ENCODE results near the gene AGT. TPM values are rescaled to one million over a fixed set of nuclear protein-coding genes. Genes with fewer than 3 reads are reported as not detected.
"Not testable (repeated sequence)": the region's sequence is repeated elsewhere in the genome, so short reads cannot be mapped to it uniquely, and the experiment has no call there.

AGT gene
- total RNA-seq, 1 experiment from 2014 or later, result 0.40 TPM

- DNase-seq (ENCODE audit: low read depth), result no peak
Measured at GRCh38 chr1:230694464-230694863, 19.5 kb downstream of the AGT start.

GRCh38 chr1:230693777-230694176, 20.1 kb downstream of the AGT start:
- DNase-seq (ENCODE audit: low read depth), result no peak

DNA sequence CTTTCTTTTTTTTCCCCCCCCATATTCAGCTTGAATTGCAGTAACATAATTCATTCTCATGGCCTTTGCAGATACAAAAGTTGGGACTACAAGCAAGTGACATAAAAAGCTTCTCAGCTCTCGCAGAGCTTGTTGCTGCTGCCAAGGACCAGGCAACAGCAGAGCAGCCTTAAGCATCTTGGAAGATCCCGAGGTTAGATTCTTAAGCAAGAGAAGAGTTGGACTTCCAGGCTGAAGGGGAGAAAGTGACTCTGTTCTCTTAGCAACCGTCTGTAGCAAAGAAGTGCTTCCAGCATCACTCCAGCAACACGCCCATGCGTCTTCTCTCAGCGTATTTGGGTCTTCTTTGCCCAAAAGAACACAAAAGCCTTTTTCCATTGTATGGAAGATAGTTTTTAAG, 20.7 kb downstream of the AGT start:
- no peak for DNase-seq (ENCODE audit: low read depth)

GRCh38 chr1:230691615-230692014, 22.3 kb downstream of the AGT start:
- DNase-seq (ENCODE audit: low read depth), result no peak

DNA sequence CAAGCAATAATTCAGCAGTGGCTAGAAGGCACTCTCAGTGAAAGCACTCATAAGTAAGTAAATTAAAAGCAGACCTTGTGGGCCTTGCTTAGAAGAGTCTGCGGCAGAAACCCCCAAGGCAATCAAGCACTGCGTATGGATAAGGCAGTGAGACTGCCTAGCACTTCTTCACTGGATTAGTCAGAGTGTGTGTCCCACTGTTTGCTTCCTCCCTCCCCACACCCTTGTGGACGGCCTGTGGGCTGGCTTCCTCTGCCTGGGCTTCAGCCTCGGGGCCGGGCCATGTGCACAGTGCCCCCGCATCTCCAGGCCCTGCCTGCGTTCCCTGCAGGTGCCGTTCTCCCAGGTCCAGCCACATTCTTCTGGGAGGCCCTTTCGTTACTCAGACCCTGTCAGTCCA, 23.8 kb downstream of the AGT start:
- no peak for DNase-seq (ENCODE audit: low read depth)

- DNase-seq (ENCODE audit: low read depth), result no peak
Measured at GRCh38 chr1:230686747-230687146, 27.2 kb downstream of the AGT start.

GRCh38 chr1:230684998-230685397, 28.9 kb downstream of the AGT start:
- DNase-seq (ENCODE audit: low read depth), result no peak

DNA sequence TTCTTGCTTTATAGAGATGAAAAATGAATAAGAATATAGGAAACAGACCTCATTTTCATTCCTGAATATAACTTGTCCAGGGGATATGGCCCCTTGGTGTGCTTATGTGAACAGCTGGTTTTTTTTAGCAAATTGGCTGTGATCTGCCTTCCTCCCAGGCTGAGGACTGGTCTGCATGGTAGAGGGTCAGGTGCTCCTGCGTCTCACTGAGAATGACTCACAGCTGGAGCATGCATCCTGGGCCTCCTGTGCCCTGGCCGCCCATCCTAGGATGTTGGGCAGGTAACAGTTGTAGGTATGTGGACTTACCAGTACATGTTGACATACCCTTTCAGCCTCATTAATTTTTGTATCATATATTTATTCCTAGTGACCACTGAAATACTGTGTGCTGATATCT, 29.8 kb downstream of the AGT start:
- DNase-seq (ENCODE audit: low read depth), result no peak

- peak; percentile 90 for DNase-seq (ENCODE audit: low read depth)
Measured at GRCh38 chr1:230682882-230683610, 30.9 kb downstream of the AGT start.

- no peak for DNase-seq (ENCODE audit: low read depth)
Measured at GRCh38 chr1:230682274-230682673, 31.6 kb downstream of the AGT start.

- DNase-seq (ENCODE audit: low read depth), result peak; percentile 91
Measured at GRCh38 chr1:230681599-230681998, 32.3 kb downstream of the AGT start.

GRCh38 chr1:230680300-230681025, 33.5 kb downstream of the AGT start:
- DNase-seq (ENCODE audit: low read depth), result no peak

DNA sequence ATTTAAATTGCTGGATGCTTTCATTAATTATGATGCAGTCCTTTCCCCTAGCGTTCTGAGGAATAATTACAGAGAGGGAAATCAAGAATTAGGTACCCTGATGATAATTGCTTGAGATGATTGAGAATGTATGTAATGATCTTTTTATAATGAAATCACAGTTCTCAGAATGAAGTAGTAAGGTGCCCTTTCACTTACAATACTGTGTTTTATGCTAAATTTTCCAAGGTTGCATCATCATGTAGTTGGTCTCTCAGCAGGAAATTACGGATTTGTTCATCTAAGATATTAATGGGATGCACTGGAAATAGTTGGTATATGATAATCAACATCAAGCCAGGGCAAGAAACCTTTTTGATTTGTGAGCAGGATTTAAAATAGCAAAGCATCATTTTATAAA, 34.1 kb downstream of the AGT start:
- no peak for DNase-seq (ENCODE audit: low read depth)

DNA sequence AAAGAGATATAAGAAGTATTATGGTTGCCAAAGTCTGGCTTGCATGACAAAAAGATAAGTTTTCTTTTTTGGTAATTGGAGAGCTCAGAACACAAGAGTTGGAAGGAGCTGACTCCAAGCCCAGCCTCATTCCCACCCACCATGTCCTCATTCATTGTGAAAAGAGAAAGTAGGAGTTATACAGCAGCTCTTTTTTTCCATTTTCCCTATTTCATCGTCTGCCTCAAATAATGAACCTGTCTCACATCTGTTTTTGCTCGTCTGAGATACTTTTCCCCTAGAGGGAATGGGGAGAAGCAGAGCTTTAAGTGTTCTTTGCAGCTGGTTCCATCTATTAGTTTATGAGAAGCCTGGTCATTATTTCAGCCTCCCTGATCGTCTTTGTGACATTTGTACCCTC, 34.7 kb downstream of the AGT start:
- DNase-seq (ENCODE audit: low read depth), result no peak

DNA sequence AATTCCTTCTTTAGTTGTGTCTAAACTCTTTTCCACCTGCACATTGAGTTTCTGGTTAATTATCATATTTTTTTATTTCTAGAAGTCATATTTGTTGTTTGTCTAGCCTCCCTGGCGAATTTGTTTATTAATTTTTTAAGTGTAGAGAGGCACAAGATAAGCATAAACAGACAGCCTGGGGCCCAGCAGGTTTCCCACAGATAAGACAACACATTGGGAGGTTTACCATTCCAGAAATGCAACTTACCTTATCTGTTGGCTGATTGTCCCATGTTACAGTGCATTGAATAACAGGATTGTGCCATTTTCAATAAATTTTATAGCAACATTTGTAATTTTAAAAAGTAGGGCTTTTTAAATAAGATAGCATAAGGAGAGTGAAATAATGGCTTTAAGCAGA, 36.7 kb downstream of the AGT start:
- no peak for DNase-seq (ENCODE audit: low read depth)

GRCh38 chr1:230674581-230674980, 39.3 kb downstream of the AGT start:
- no peak for DNase-seq (ENCODE audit: low read depth)

- no peak for DNase-seq (ENCODE audit: low read depth)
Measured at GRCh38 chr1:230669543-230669942, 44.4 kb downstream of the AGT start.

GRCh38 chr1:230668227-230668626, 45.7 kb downstream of the AGT start:
- no peak for DNase-seq (ENCODE audit: low read depth)

DNA sequence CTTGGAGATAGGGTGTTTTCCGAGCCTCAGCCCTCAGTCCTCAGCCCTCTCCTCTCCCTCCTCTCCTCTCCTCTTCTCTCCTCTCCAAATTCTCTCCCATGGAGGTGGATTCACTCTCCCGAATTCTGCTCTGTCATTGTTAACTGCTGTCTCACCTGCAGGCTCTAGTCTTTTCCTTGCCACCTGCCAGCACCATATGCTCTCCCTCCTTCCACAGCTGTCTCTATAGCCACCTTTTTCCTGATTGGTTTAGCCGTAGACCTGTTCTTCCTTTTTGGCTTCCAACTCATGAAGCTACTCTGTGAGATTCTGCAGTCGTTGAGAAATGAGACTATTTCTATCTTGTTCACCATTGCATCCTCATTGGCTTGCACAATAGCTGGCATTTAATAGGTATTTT, 51.9 kb downstream of the AGT start:
- no peak for DNase-seq (ENCODE audit: low read depth)

- no peak for DNase-seq (ENCODE audit: low read depth)
Measured at GRCh38 chr1:230658691-230659090, 55.2 kb downstream of the AGT start.

DNA sequence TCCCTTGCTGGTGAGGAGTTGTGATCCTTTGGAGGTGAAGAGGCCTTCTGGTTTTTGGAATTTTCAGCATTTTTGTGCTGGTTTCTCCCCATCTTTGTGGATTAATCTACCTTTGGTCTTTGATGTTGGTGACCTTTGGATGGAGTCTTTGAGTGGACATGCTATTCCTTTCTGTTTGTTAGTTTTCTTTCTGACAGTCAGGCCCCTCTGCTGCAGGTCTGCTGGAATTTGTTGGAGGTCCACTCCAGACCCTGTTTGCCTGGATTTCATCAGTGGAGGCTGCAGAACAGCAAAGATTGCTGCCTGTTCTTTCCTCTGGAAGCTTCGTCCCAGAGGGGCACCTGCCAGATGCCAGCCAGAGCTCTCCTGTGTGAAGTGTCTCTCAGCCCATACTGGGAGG, 55.8 kb downstream of the AGT start:
- not testable (repeated sequence) for DNase-seq (ENCODE audit: low read depth)

DNA sequence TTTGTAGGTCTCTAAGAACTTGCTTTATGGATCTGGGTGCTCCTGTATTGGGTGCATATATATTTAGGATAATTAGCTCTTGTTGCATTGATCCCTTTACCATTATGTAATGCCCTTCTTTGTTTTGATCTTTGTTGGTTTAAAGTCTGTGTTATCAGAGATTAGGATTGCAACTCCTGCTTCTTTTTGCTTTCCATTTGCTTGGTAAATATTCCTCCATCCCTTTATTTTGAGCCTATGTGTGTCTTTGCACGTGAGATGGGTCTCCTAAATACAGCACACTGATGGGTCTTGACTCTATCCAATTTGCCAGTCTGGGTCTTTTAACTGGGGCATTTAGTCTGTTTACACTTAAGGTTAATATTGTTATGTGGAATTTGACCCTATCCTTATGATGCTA, 57.2 kb downstream of the AGT start:
- DNase-seq (ENCODE audit: low read depth), result not testable (repeated sequence)
